ENCODE data around the gene ZDHHC7.
A peak's percentile ranks its signal among the peaks of the same experiment; 100 is the strongest.

Gene ZDHHC7

GRCh38 chr16:84993926-84994325, 17.4 kb downstream of the ZDHHC7 start:
- DNase-seq (ENCODE audit: low spot score): no peak

DNA sequence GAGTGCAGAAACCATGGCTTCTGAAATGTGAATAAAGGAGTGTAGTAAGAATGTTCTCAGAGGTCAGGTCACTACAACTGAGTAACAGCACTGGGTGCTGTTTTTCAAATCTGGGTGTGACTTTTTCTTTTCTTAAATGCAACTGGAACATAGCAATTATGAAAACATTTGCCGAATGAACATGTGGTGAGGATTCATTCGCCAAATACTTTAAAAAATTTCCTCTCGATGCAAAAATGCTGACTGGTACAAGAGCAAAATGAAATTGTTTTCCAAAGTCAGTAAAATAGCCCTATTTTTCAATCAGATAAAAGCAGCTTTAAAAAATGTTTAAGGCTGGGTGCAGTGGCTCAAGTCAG, 18.6 kb downstream of the ZDHHC7 start:
- DNase-seq (ENCODE audit: low spot score): no peak

DNA sequence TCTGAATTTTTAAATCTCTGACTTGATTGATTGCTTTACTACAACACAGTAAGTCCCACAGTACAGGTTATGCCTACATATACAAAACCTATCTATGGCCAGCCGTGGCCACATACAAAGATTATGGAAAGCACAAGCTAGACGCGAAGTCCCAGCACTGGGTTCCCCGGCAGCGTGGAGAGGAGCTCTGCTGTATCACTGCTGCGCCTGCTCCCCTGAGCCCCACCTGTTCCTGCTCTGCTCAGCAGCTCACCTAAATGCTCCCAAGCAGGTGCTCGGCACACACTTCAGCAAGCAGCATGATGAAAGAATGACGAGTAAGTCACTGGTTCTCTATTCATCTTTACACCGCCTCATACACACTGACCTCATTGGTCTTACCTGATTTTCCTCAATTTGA, 20.6 kb downstream of the ZDHHC7 start:
- no peak for DNase-seq (ENCODE audit: low spot score)

- DNase-seq (ENCODE audit: low spot score): no peak
Observed at GRCh38 chr16:84989749-84990620, 21.4 kb downstream of the ZDHHC7 start.

- no peak for DNase-seq (ENCODE audit: low spot score)
Observed at GRCh38 chr16:84988328-84989080, 22.8 kb downstream of the ZDHHC7 start.

DNA sequence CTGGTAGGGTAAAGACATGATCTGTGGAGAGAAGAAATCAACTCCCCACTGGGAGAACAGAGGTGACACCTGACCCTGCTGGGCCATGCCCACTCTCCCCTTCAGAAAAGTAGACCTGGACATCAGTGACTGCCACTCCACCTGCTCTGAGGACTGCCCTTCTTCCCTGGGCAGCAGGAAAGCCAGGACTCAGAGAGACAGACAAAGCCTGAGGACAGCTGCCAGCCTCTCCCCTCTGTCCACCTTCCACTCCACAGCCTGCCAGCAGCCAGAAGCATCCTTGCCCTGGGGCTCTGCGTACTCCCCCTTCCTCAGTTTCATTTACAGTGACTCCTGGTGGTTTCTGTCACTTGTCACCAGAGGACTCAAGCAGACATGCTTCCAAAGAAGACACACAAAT, 24.5 kb downstream of the ZDHHC7 start:
- no peak for DNase-seq (ENCODE audit: low spot score)

GRCh38 chr16:84986102-84986501, 25.2 kb downstream of the ZDHHC7 start:
- no peak for DNase-seq (ENCODE audit: low spot score)

- DNase-seq (ENCODE audit: low spot score): no peak
Observed at GRCh38 chr16:84985079-84986065, 26.0 kb downstream of the ZDHHC7 start.

- peak; percentile 34 for DNase-seq (ENCODE audit: low spot score)
Observed at GRCh38 chr16:84982434-84982833, 28.9 kb downstream of the ZDHHC7 start.

- no peak for DNase-seq (ENCODE audit: low spot score)
Observed at GRCh38 chr16:84979516-84979915, 31.8 kb downstream of the ZDHHC7 start.

- no peak for DNase-seq (ENCODE audit: low spot score)
Observed at GRCh38 chr16:84976644-84977400, 34.5 kb downstream of the ZDHHC7 start.

- DNase-seq (ENCODE audit: low spot score): no peak
Observed at GRCh38 chr16:84975522-84975921, 35.8 kb downstream of the ZDHHC7 start.

DNA sequence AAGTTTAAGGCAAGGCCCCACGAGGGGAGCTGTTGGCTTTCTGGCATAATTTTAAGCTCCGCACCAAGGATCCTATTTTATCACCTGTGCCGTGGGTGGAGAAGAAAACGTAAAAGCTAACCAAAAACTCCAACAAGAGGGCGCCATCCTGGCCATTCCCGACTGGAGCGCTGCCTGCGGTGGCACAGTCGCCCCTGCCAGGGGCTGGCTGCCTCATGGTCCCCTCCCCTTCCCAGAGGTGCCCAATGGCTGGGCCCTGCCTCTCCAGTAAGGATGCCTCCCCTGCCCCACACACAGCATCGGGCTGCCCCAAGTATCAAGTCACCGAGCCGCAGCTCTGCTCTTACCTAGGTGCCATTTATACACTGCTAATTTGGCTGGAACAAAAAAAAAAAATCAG, 36.3 kb downstream of the ZDHHC7 start:
- no peak for DNase-seq (ENCODE audit: low spot score)

- DNase-seq (ENCODE audit: low spot score): no peak
Observed at GRCh38 chr16:84973776-84974523, 37.4 kb downstream of the ZDHHC7 start.

DNA sequence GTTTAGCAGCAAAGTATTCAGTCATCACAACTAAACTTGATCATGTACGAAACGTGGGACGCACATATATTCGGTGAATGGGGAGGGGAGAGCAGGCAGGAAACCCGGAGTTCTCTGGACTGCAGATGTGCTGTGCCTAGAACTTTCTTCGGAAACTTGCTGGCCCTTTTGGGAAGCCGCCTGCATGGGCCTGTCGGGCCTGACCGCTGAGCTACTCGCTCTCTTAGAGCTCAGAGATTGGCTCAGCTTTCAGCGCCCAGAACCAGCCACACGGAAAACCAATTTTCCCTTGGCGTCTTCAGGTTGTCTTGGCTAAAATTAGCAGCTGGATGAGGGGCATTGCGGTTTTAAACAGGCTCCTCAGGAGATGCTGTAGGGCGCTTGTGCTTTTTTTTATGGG, 38.1 kb downstream of the ZDHHC7 start:
- no peak for DNase-seq (ENCODE audit: low spot score)

GRCh38 chr16:84970447-84971127, 40.7 kb downstream of the ZDHHC7 start:
- DNase-seq (ENCODE audit: low spot score): peak; percentile 88

GRCh38 chr16:84967828-84968227, 43.5 kb downstream of the ZDHHC7 start:
- no peak for DNase-seq (ENCODE audit: low spot score)

- DNase-seq (ENCODE audit: low spot score): no peak
Observed at GRCh38 chr16:84965428-84966415, 45.6 kb downstream of the ZDHHC7 start.
